HL-60 (cell line): ENCODE results near the gene ANGPTL1.
"Not testable (repeated sequence)": the region's sequence is repeated elsewhere in the genome, so short reads cannot be mapped to it uniquely, and the experiment has no call there.

Experiments used
- DNase-seq, 2 experiments: peaks; one replicate each; pipeline ENCODE4 v3.0.0-alpha.2; 2010 to 2020; ENCODE audit warnings: low read depth in 1 of 2, low spot score in 1 of 2
- H3K27ac ChIP-seq: fragments of 250-450 bp; sonication (Bioruptor Pico); replicated peaks from 2 replicates; pipeline ENCODE4 v1.5.1; 2020; ENCODE audit warnings: mild to moderate bottlenecking, moderate library complexity
- H3K27me3 ChIP-seq: fragments of 250-450 bp; sonication (Bioruptor Pico); 2 replicates; pipeline ENCODE4 v1.5.1; 2021; ENCODE audit warnings: mild to moderate bottlenecking, moderate library complexity; ENCODE audit not compliant: insufficient read depth, poor library complexity, severe bottlenecking
- H3K4me3 ChIP-seq: replicated peaks from 2 replicates; pipeline ENCODE4 v1.5.1; 2011; ENCODE audit warnings: mild to moderate bottlenecking, control low read depth, low read length; ENCODE audit not compliant: insufficient read depth
- CTCF ChIP-seq: IDR thresholded peaks from one replicate; pipeline ENCODE4 v1.5.1; 2011; ENCODE audit warnings: low read length, control low read depth, inconsistent platforms; ENCODE audit not compliant: insufficient read depth
- GABPA ChIP-seq: IDR thresholded peaks from 2 replicates; pipeline ENCODE4 v1.6.1; 2012; ENCODE audit warnings: low read depth
- POLR2AphosphoS5 ChIP-seq: IDR thresholded peaks from 2 replicates; pipeline ENCODE4 v1.6.1; 2012; ENCODE audit warnings: low read depth
- REST ChIP-seq: IDR thresholded peaks from 2 replicates; pipeline ENCODE4 v1.6.1; 2012; ENCODE audit warnings: low read depth; ENCODE audit not compliant: insufficient replicate concordance
- SPI1 ChIP-seq: IDR thresholded peaks from 2 replicates; pipeline ENCODE4 v1.6.1; 2012; ENCODE audit warnings: low read depth, mild to moderate bottlenecking, borderline replicate concordance

ANGPTL1 gene

GRCh38 chr1:178862864-178863263, 8.0 kb downstream of the ANGPTL1 start:
- Histone ChIP-seq H3K27me3 (no peaks in the 10 kb centered on the region), H3K4me3 (no peak overlapping the region), H3K27ac (no peak overlapping the region)
- no peak for TF ChIP-seq GABPA
- no peak for TF ChIP-seq SPI1
- DNase-seq: no peak

- Histone ChIP-seq H3K4me3 (no peak overlapping the region), H3K27me3 (no peaks in the 10 kb centered on the region)
These were observed 8.5 kb downstream of the ANGPTL1 start for GRCh38 chr1:178862416-178862815.

GRCh38 chr1:178857126-178857525, 13.8 kb downstream of the ANGPTL1 start:
- H3K4me3 ChIP-seq: no peak overlapping the region
- TF ChIP-seq SPI1: no peak
- no peak for TF ChIP-seq GABPA
- TF ChIP-seq CTCF: no peak
- no peak for TF ChIP-seq REST
- TF ChIP-seq POLR2AphosphoS5: no peak
- H3K27ac ChIP-seq: no peak overlapping the region
- DNase-seq: no peak
- H3K27me3 ChIP-seq: no peaks in the 10 kb centered on the region

More at GRCh38 chr1:178862416-178862815, 8.5 kb downstream of the ANGPTL1 start:
- TF ChIP-seq POLR2AphosphoS5 (no peak), CTCF (no peak), SPI1 (no peak), REST (no peak), GABPA (no peak)
- H3K27ac ChIP-seq: no peak overlapping the region
- no peak for DNase-seq

GRCh38 chr1:178849918-178850317, 21.0 kb downstream of the ANGPTL1 start:
- Histone ChIP-seq H3K4me3 (no peak overlapping the region), H3K27ac (no peak overlapping the region), H3K27me3 (no peaks in the 10 kb centered on the region)
- no peak for DNase-seq
- TF ChIP-seq GABPA: no peak
- TF ChIP-seq SPI1: no peak
- TF ChIP-seq REST: no peak
- TF ChIP-seq POLR2AphosphoS5: no peak
- TF ChIP-seq CTCF: no peak

- not testable (repeated sequence) for H3K27me3 ChIP-seq, H3K4me3 ChIP-seq, DNase-seq, H3K27ac ChIP-seq
These were observed 23.0 kb downstream of the ANGPTL1 start for GRCh38 chr1:178847919-178848318.
